ENCODE measurements around the gene SLC25A39. TPM values are rescaled to one million over a fixed set of nuclear protein-coding genes. Genes with fewer than 3 reads are reported as not detected.
A peak's percentile ranks its signal among the peaks of the same experiment; 100 is the strongest.
"Not testable (repeated sequence)": the region's sequence is repeated elsewhere in the genome, so short reads cannot be mapped to it uniquely, and the experiment has no call there.

Gene SLC25A39
- total RNA-seq, 3 donors from 2014 or later (not counting 1 experiment from before 2014, with no cell fraction given) = 82.4 to 105 (median 97.9) TPM

DNA sequence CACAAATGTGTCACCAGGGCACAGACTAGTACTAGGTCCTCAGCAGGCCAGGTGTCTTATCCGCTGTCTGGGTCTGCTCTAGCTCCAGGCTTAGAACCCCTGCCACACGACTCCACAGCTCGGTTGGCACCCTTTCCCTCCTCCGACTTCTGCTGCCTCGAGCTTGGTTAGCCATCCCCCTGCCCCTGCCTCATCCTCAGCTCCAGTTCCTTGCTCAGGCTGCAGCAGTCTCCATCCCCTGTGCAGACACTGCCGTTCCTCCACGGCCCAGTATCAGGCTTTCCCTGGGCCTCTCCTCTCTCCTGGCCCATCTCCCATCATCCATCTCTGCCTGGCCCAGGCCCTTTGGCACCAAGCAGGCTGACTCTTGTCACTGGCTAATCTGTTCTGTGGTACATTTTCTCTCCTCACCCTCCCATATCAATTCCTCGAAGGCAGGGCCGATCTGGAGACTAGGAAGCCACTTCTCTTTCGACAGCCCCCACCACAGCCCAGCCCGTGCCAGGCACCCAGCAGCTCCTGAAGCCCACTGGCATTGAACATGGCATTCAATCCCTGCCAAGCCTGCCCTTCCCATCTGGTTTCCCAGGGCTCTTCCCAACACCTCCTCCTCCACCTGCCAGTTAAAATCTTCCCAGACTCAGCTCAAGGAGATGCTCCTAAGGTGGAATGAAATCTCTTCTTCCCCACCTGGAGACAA is 19.0 kb upstream of the SLC25A39 start:
- Histone ChIP-seq H3K4me1 (ENCODE audit: control insufficient read depth, insufficient read depth, low read length) (peaks cover 44% of the 10 kb centered on the region), H3K4me3 (ENCODE audit: low read length) (no peak overlapping the region), H3K9me3 (ENCODE audit: control insufficient read depth, insufficient read depth, low read length) (no peaks in the 10 kb centered on the region), H3K36me3 (ENCODE audit: control insufficient read depth, insufficient read depth, low read length) (no peaks in the 10 kb centered on the region), H3K27ac (ENCODE audit: low read length) (no peak overlapping the region), H3K27me3 (ENCODE audit: control insufficient read depth, insufficient read depth, low read length) (no peaks in the 10 kb centered on the region)
- H3K27ac Mint-ChIP-seq = no peak overlapping the region
- H3K27me3 Mint-ChIP-seq (ENCODE audit: low read depth in 2 of 2) = peaks cover 19 to 25% of the 10 kb centered on the region in 2 donors
- no peaks in the 10 kb centered on the region for H3K36me3 Mint-ChIP-seq
- ATAC-seq (no peak), DNase-seq (no peak)
- no peaks in the 10 kb centered on the region for H3K9me3 Mint-ChIP-seq
- TF ChIP-seq, protein P1, sequence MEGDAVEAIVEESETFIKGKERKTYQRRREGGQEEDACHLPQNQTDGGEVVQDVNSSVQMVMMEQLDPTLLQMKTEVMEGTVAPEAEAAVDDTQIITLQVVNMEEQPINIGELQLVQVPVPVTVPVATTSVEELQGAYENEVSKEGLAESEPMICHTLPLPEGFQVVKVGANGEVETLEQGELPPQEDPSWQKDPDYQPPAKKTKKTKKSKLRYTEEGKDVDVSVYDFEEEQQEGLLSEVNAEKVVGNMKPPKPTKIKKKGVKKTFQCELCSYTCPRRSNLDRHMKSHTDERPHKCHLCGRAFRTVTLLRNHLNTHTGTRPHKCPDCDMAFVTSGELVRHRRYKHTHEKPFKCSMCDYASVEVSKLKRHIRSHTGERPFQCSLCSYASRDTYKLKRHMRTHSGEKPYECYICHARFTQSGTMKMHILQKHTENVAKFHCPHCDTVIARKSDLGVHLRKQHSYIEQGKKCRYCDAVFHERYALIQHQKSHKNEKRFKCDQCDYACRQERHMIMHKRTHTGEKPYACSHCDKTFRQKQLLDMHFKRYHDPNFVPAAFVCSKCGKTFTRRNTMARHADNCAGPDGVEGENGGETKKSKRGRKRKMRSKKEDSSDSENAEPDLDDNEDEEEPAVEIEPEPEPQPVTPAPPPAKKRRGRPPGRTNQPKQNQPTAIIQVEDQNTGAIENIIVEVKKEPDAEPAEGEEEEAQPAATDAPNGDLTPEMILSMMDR (IDR thresholded peaks at IDR 0.05) = no peak
- WGBS (ENCODE audit: insufficient coverage) = 87% methylated on average over 11 of the region's 11 CpGs
- H3K4me3 Mint-ChIP-seq = peak overlapping the region; percentile 97
- intact Hi-C loops (cut with micrococcal nuclease) = no loop called here
- peaks cover 16 to 26% of the 10 kb centered on the region in 2 donors for H3K4me1 Mint-ChIP-seq

DNA sequence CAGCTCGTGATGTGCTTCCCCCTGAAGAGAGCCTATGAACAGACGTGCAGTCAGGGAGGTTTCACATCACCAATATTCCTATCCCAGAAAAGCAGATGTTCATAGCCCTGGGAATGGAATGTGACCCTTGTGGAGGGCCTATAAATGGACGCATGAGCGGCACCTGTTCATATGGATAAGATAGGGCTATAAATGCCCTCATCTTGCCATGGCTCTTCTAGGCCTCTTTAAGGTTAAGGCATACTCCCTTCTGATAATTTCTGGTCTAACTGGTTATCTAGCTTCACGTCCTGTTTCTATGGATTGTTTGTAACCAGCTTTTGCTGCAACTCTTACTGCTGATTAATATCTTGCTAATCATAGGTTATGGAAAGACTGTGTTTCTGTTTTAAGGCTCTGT is 15.9 kb upstream of the SLC25A39 start:
- H3K27ac Mint-ChIP-seq; H3K4me3 ChIP-seq (ENCODE audit: low read length); H3K36me3 ChIP-seq (ENCODE audit: control insufficient read depth, insufficient read depth, low read length); DNase-seq; ATAC-seq; H3K9me3 Mint-ChIP-seq; H3K9me3 ChIP-seq (ENCODE audit: control insufficient read depth, insufficient read depth, low read length); H3K4me3 Mint-ChIP-seq; H3K36me3 Mint-ChIP-seq; intact Hi-C loops (cut with micrococcal nuclease); H3K27ac ChIP-seq (ENCODE audit: low read length); H3K27me3 ChIP-seq (ENCODE audit: control insufficient read depth, insufficient read depth, low read length): not testable (repeated sequence)
- H3K27me3 Mint-ChIP-seq (ENCODE audit: low read depth in 2 of 2) = peaks cover 19 to 25% of the 10 kb centered on the region in 2 donors
- WGBS (ENCODE audit: insufficient coverage) = 88% methylated on average over 5 of the region's 5 CpGs
- peaks cover 9 to 11% of the 10 kb centered on the region in 2 donors for H3K4me1 Mint-ChIP-seq
- peaks cover 16% of the 10 kb centered on the region for H3K4me1 ChIP-seq (ENCODE audit: control insufficient read depth, insufficient read depth, low read length)

DNA sequence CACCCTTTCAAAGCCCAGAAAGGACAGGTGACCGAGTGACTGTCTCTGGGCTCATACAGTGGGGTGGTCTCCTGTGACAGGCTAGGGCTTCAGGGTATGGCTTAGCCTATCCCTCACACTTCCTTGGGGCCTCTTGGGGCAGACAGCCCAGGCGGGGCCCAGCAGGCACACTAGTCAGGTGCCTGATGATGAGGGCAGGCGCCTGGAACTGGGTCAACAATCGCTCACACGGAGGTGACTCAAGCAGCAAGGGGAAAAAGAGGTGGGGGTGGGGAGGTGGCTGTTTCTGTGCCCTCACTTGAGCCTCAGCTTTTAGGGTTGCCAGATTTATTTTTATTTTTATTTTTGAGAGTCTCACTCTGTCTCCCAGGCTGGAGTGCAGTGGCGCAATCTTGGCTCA is 14.1 kb upstream of the SLC25A39 start:
- no peak overlapping the region for H3K4me3 ChIP-seq (ENCODE audit: low read length)
- no peak overlapping the region for H3K27ac Mint-ChIP-seq
- H3K36me3 Mint-ChIP-seq = no peaks in the 10 kb centered on the region
- TF ChIP-seq, protein P1 (IDR thresholded peaks at IDR 0.05) = no peak
- peak in 1 of 3 donors; percentile 46 for ATAC-seq
- DNase-seq = no peak
- 49% methylated on average over 6 of the region's 6 CpGs for WGBS (ENCODE audit: insufficient coverage)
- H3K27ac ChIP-seq (ENCODE audit: low read length) = no peak overlapping the region
- peaks cover 14 to 20% of the 10 kb centered on the region in 2 donors for H3K27me3 Mint-ChIP-seq (ENCODE audit: low read depth in 2 of 2)
- H3K4me1 ChIP-seq (ENCODE audit: control insufficient read depth, insufficient read depth, low read length) = peaks cover 3% of the 10 kb centered on the region
- H3K4me1 Mint-ChIP-seq = no peaks in the 10 kb centered on the region
- intact Hi-C loops (cut with micrococcal nuclease) = no loop called here
- no peaks in the 10 kb centered on the region for H3K36me3 ChIP-seq (ENCODE audit: control insufficient read depth, insufficient read depth, low read length)
- no peaks in the 10 kb centered on the region for H3K9me3 ChIP-seq (ENCODE audit: control insufficient read depth, insufficient read depth, low read length)
- no peaks in the 10 kb centered on the region for H3K9me3 Mint-ChIP-seq
- H3K4me3 Mint-ChIP-seq = no peak overlapping the region
- no peaks in the 10 kb centered on the region for H3K27me3 ChIP-seq (ENCODE audit: control insufficient read depth, insufficient read depth, low read length)

DNA sequence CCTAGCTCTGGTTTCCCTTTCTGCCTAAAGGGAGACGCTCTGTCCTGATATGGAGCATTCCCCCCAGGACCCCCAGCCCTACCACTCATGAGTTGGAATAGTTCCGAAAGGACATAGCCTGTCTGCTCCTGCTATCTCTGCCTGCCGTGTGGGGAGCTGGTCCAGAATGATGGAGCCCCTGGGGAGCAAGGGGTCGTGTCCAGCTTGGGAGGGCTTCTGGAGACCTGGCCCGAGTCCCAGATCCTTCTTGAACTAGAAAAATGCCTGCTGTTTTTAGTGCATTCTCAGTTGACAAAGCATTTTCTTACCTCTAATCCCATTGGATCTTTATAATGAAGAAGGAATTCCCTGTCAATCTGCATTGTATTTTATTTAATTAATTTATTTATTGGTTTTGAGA is 11.3 kb upstream of the SLC25A39 start:
- Histone ChIP-seq H3K9me3 (ENCODE audit: control insufficient read depth, insufficient read depth, low read length) (no peaks in the 10 kb centered on the region), H3K27ac (ENCODE audit: low read length) (no peak overlapping the region), H3K36me3 (ENCODE audit: control insufficient read depth, insufficient read depth, low read length) (no peaks in the 10 kb centered on the region), H3K27me3 (ENCODE audit: control insufficient read depth, insufficient read depth, low read length) (no peaks in the 10 kb centered on the region), H3K4me3 (ENCODE audit: low read length) (no peak overlapping the region), H3K4me1 (ENCODE audit: control insufficient read depth, insufficient read depth, low read length) (peaks cover 7% of the 10 kb centered on the region)
- no peak overlapping the region for H3K4me3 Mint-ChIP-seq
- peaks cover 5 to 6% of the 10 kb centered on the region in 2 donors for H3K4me1 Mint-ChIP-seq
- TF ChIP-seq, protein P1 (IDR thresholded peaks at IDR 0.05) = no peak
- no peaks in the 10 kb centered on the region for H3K36me3 Mint-ChIP-seq
- DNase-seq = no peak
- H3K27ac Mint-ChIP-seq = no peak overlapping the region
- 71% methylated on average over 5 of the region's 5 CpGs for WGBS (ENCODE audit: insufficient coverage)
- no peak for ATAC-seq
- intact Hi-C loops (cut with micrococcal nuclease) = no loop called here
- peaks cover 0 to under 1% of the 10 kb centered on the region in 2 donors for H3K27me3 Mint-ChIP-seq (ENCODE audit: low read depth in 2 of 2)
- H3K9me3 Mint-ChIP-seq = no peaks in the 10 kb centered on the region

All from natural killer cell (primary cell).